GM21381 (cell line): ENCODE data around the gene UGT2B7.

Experiments used
- ATAC-seq: cut with Tn5 transposase; IDR thresholded peaks from one replicate; pipeline ENCODE4 v1.9.1; 2021; ENCODE audit warnings: mild to moderate bottlenecking, moderate library complexity; ENCODE audit not compliant: unreplicated experiment

Gene UGT2B7

GRCh38 chr4:69147334-69147733, 51.1 kb downstream of the UGT2B7 start:
- no peak for ATAC-seq

- no peak for ATAC-seq
Measured at GRCh38 chr4:69154021-69154420, 57.7 kb downstream of the UGT2B7 start.

- ATAC-seq = no peak
Measured at GRCh38 chr4:69156913-69157312, 60.6 kb downstream of the UGT2B7 start.
